NCI-H2081 (cell line): Measurements from ENCODE around the gene CNNM2.
"Not testable (repeated sequence)": the region's sequence is repeated elsewhere in the genome, so short reads cannot be mapped to it uniquely, and the experiment has no call there.

Source experiments
- DNase-seq, 2 experiments: peaks; one replicate each; lab custom pipeline; 2025; lab: John Stamatoyannopoulos, UW

Gene CNNM2

DNA sequence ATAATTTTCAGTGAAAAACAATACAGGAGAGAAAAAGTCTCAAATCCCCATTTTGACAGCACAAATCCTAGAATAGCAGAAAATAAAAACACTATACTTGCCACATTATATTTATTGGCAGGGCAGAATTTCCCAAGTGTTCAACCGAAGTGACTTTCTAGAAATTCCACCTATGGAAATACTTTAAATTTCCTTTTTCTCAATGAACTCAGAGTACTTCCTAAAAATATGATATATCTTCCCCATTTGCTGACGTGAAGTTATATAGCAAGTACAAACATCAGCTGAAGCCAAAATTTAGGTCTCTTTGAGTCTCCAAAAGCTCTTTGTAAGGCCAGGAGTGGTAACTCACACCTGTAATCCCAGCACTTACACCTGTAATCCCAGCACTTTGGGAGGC lies 191.7 kb downstream of the CNNM2 start:
- no peak for DNase-seq

DNA sequence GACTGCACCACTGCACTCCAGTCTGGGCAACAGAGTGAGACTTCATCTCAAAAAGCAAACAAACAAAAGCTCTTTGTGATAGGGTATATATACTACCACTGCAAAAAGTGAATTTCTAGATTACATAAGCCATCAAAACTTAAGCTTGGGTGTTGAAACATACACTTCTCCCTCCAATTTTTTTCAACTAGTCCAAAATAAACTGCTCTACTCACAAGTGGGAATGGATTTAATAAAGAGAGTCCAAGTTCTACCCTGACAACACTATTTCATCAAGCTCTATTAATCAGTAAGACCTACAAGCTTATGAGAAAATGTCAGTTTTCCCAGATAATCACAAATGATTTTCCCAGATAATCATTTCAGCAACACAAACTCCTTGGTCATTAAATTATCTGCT lies 192.3 kb downstream of the CNNM2 start:
- DNase-seq: no peak

DNA sequence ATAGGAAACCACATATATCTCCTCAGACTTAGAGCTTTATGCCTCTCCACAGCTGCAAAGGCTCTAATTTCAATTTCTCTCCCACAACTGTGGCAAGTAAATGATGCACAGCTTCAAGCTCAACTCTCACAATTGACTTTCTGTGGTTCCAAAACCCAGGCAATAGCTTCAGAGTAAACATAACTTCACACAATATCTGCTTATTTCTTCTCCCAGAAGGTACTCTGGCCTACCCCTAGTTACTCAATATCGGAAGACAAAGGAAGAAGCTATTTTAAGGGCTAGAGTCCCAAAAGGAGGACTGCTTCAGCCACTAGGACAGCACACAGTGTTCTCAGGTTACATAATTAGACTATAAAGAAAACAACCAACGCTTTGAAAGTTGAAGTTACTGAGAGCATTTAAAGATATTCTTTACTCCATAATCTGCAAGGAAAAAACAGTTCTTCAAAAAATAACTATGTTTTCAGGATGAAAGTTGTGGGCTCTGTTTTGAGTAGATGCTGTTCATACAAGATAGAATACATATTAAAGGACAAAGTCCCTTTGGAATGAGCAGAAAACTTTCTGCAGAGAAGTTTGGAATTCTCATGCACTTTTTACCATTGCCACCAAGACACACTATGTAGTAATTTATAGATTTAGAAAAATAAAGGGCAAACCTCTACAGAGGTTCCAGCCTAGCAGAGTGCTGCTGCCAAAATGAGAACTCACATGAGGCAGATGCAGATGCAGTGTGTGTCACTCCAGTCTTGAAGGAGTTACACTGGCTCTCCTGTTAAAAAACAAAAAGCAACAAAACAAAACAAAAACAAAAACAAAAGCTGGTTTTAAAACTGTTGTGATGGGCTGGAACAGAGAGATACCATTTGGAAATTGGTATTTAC lies 193.2 kb downstream of the CNNM2 start:
- DNase-seq: no peak

DNA sequence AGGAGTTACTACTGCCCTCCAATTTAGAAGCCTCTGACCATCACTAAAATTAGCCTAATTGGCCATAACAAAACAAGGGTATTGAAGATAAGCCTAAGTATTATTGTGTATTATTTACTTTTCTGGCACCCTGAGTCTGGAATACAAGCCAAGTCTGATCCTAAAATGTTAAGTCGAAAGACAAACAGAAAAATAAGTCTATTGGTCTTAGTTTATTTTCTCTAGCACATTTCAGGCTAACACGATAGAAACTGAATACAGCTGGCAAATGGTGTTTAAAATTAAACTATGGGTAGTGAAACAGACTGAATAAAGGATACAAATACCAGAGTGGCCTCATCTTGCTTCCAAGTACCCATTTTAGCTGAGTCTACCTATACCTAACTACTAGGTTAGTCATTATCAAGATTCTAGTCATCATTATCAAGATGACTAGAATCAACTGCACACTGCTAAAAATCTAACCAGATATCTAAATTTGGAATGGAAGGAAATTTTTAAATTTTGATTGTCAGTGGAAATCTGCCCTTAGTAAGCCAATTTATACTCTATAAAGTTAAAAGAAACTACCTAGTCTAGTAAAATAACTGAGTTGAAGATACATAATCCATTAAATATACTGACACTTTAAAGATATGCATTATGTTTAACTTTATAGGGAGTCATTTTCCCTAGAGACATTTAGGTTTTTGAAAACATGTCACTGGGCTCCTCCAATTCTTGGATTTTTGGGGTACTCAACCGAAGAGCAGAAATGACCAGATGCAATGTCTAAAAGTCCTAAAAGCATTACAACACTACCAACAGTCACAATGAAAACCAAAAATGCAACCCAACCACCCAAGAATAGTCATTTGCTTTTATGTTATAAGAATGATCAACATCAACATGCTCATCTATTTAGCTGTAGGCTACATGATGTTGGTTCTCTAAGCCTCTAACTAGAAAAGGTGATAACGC lies 194.1 kb downstream of the CNNM2 start:
- DNase-seq: no peak

DNA sequence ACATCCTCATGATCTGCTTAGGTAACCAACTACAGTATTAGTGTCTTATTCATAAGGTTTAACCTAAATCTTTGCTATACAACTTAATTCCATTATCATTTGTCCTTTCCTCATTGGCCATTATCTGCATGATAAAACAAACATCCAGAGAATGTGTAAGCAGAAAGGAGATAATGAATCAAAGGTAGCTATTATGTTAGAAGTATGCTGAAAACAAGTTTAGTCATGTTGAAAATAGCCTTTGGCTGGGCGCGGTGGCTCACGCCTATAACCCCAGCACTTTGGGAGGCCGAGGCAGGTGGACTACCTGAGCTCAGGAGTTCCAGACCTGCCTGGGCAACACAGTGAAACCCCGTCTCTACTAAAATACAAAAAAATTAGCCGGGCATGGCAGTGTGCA lies 196.8 kb downstream of the CNNM2 start:
- DNase-seq: no peak

DNA sequence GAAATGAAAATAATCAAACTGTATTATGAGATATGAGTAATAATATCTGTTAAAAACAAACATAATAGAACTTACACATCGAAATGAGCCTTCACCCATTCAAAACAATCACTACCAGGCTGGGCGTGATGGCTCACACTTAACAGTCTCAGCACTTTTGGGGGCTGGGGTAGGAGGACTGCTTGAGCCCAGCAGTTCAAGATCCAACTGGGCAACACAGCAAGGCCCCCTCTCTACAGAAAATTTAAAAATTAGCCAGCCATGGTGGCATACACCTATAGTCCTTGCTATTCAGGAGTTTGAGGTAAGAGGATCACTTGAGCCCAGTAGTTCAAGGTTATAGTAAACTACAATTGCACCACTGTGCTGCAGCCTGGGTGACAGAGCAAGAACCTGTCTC lies 199.2 kb downstream of the CNNM2 start:
- DNase-seq: no peak

DNA sequence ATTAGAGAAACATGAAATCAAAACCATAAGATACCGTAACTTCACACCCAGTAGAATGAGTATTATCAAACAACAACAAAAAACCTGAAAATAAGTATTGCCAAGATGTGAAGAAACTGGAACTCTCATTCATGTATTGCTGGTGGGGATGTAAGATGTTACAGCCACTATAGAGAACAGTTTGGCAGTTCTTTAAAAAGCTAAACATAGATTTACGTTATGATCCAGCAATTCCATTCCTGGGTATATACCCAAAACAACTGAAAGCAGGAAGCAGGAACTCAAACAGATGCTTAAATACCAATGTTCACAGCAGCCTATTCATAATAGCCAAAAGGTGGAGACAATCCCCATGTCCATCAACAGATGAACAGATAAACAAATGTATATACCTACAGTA lies 202.5 kb downstream of the CNNM2 start:
- DNase-seq: no peak

DNA sequence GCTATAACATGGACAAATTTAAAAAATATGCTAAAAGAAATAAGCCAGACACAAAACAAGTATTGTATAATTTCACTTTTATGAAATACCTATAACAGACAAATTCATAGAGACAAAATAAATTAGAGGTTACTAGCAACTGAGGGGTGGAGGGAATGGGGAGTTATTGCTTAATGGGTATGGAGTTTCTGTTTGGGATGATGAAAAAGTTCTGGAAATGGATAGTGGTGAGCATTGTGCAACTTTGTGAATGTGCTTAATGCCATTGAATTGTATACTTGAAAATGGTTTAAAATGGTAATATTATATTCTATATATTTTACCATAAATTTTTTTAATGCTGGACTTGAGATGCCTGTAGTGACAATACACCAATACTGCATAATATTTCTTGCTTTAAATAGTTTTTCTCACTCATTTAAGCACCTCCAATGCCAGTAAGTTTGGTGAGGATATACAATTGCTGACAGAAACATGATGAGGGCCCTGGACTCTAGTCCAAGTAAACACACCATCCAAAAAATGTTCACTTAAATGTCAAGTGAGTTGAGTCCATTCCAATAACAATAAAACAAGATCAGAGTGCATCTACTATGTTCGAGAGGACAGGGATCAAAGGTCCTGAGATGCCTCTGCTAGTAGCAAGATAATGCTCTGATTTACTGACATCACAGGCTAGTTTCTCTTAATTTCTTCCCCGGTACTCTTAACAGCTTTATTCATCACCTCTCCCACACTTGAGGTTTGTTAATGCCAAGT lies 203.1 kb downstream of the CNNM2 start:
- no peak for DNase-seq

DNA sequence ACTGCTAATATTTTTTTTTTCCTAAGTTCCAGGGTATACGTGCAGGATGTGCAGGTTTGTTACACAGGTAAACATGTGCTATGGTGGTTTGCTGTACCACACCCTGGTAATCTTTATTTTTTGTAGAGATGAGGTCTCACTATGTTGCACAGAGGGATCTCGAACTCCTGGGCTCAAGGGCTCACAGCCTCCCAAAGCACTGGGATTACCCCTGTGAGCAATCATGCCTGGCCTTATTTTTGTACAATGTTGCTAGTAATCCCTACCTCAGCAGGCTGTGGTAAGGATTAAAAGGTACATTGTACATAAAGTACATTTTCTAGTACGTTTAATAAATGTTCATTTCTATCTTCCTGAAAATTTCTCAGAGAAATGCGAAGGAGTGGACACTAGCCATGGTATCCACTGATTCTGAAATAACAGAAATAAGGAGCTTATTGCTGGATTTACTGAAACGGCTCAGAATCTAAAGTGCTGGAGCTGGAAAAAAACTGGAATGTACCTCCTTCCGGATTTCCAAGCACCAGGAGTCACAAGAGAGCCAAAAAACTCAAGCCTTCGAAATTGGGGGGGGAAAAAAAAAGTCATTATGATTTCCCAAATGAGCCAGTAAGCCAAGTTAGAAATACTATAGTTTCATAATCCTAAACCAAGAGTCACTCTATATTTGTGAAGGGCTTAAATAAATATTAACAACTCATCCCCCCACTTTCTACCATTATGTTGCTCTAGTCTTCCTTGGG lies 205.4 kb downstream of the CNNM2 start:
- no peak for DNase-seq

DNA sequence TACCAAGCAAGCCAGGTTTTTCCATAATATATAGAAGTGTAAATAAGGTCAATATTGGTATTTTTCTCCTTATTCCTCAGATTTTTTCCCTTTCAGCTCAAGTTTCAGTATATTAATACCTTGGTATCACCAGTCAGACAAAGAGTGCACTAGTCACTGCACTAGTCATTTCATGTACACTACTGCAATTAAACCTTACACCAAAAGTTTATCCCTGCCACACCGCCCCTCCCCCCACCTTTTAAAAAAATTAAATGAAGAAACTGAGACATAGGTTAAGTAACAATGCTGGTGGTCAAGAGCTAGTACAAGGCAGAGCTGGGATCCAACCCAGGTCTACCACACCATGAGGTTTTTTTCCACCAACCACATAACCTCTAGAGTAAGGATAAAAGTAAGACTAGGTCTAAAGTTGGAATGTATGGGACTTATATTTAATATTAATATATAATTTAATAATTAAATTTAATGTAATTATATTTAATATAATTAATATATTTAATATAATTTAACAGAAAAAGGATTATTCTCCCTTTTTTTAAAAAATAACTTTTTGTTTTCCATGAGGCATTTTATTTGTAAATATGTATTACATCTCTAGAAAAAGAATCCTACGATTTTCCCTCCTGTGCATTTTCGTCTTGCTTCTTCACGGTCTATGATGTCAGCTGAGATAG lies 206.5 kb downstream of the CNNM2 start:
- DNase-seq: no peak

DNA sequence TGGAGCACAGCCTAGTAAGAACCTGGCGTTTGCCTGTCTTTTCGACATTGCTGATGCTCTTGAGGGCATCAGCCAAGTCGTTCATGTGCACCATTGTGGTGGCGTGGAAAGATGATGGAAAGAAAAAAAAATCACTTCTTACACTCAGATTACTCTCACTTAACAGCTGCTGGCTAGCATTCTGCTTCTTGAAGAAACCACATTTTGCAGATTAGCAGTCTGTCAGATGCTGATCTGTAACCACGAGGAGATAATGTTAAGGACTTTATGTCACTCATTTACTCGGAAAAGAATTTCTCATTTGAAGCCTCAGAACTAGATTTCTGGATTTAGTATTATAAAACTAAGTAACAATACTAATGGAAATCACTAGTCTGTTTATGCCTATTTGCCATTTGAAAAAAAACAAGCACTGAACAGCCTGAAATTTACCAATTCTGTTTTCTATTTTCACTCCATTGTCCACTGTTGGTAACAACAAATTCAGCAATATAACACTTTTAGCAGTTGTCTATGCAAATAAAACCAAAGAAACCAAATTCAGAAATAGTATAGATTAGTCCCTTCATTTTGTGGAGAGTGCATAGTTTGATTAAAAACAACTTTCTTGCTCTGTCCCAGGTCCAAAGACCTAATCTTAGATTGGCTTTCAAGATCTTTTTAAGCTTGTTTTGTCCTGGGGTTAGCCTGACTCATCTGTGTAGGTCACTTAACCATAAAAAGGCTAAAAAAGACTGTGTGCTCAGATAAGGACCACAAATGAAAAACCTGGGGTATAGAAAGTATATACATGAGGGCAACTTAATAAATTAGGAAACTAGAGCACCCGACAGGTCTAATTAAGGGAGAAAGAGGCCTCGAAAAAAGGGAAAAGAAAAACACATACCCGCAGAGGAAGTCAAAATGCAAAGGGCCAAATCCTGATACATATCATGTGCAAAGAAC lies 207.5 kb downstream of the CNNM2 start:
- DNase-seq: no peak

DNA sequence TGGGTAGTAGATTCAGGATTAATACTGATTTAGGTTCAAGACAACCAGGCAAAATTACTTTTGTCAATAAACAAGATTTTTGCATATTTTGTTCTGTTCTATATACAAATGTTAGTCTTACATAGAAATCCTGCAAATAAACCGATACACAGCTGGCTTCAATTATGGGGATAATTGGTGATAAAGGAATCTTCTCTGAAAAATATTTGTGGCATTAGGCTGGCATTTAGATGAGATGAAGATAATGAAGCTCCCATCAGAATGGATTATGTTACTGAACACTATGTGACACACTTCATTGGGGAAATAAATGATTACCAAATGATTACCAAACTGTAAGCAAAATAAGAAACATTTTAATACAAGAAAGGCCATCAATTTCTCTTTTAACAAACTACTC lies 209.1 kb downstream of the CNNM2 start:
- no peak for DNase-seq

DNA sequence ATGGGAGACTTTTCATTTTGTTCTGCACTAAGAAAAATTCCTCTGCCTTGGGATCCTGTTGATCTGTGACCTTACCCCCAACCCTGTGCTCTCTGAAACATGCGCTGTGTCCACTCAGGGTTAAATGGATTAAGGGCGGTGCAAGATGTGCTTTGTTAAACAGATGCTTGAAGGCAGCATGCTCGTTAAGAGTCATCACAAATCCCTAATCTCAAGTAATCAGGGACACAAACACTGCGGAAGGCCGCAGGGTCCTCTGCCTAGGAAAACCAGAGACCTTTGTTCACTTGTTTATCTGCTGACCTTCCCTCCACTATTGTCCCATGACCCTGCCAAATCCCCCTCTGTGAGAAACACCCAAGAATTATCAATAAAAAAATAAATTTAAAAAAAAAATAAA lies 212.1 kb downstream of the CNNM2 start:
- DNase-seq: not testable (repeated sequence)

DNA sequence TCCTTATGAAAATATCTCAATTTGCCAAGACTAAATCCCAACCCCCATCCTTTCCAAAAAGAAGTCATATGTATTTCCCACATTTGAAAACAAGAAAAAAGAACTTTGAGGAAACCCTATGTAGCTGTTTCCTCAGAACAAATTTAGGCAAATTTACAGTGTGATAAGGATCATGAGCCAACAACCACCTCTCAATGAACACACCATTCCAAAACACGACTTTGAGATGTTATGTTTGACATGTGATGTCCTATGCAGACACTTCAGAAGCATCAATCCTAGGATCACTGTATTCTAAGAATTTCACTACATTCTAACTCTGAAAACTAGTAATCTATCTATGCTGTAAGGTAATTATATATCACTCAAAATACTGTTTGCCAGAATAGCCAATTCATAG lies 212.8 kb downstream of the CNNM2 start:
- no peak for DNase-seq

DNA sequence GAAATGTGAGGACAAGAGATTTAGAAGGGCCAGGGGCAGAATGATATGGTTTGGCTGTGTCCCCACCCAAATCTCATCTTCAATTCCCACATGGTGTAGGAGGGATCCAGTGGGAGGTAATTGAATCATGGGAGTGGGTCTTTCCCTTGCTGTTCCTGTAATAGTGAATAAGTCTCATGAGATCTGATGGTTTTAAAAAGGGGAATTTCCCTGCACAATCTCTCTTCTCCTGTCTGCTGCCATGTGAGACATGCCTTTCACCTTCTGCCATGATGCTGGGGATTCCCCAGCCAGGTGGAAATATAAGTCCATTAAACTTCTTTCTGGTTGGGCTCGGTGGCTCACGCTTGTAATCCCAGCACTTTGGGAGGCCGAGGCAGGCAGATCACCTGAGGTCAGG lies 217.1 kb downstream of the CNNM2 start:
- DNase-seq: not testable (repeated sequence)

DNA sequence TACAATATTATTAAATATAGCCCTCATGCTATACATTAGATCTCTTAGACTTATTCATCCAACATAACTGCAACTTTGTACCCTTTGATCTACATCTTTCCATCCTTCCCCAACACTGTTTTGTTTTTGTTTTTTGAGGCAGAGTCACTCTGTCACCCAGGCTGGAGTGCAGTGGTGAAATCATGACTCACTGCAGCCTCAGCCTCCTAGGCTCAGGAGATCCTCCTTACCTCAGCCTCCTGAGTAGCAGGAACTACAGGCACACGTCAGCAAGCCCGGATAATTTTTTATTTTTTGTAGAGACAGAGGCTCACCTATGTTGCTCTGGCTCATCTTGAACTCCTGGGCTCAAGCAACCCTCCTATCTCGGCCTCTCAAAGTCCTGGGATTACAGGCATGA lies 221.7 kb downstream of the CNNM2 start:
- no peak for DNase-seq
